Keratinocyte (primary cell): ENCODE results near the gene VEZT. TPM values are rescaled to one million over a fixed set of nuclear protein-coding genes. Genes with fewer than 3 reads are reported as not detected.

Experiments used
- DNase-seq: peaks from one replicate; pipeline ENCODE4 v3.0.0-alpha.2; 2011; ENCODE audit warnings: low read depth, missing footprints, low spot score
- FAIRE-seq: peaks from 2 replicates; lab custom pipeline; 2011; peaks lifted over from hg19 to GRCh38; lab: Jason Lieb, UNC
- H2AFZ ChIP-seq: 2 replicates; pipeline ENCODE4 v1.6.0; 2012; ENCODE audit warnings: low read length, control low read depth, inconsistent platforms; ENCODE audit not compliant: control insufficient read depth
- H3K27ac ChIP-seq: 2 replicates; pipeline ENCODE4 v1.5.1; 2011; ENCODE audit warnings: low read length; ENCODE audit not compliant: control insufficient read depth, insufficient read depth
- H3K27me3 ChIP-seq: 3 replicates; pipeline ENCODE4 v1.6.0; 2011; ENCODE audit warnings: low read length; ENCODE audit not compliant: control insufficient read depth, insufficient read depth; ENCODE audit errors: extremely low read depth
- H3K36me3 ChIP-seq, 2 experiments: 2 replicates in 1 of 2; 3 replicates in 1 of 2; pipeline ENCODE4 v1.5.1; 2011; ENCODE audit warnings: low read length in 2 of 2, mild to moderate bottlenecking in 1 of 2; ENCODE audit not compliant: control insufficient read depth in 2 of 2, insufficient read depth in 2 of 2; ENCODE audit errors: extremely low read depth in 1 of 2
- H3K4me1 ChIP-seq: 3 replicates; pipeline ENCODE4 v1.5.1; 2011; ENCODE audit warnings: low read length; ENCODE audit not compliant: control insufficient read depth, insufficient read depth; ENCODE audit errors: extremely low read depth
- H3K4me2 ChIP-seq: 3 replicates; pipeline ENCODE4 v1.6.0; 2011; ENCODE audit warnings: low read depth, low read length; ENCODE audit not compliant: control insufficient read depth, insufficient read depth; ENCODE audit errors: extremely low read depth
- H3K4me3 ChIP-seq, 3 experiments: fragments of 200-600 bp in 1 of 3; sonication (generic) in 1 of 3; 2 replicates in 2 of 3; 3 replicates in 1 of 3; pipeline ENCODE4 v1.5.1; 2011 to 2016; ENCODE audit warnings: low read length in 3 of 3, mild to moderate bottlenecking in 3 of 3, control low read depth in 2 of 3, inconsistent platforms in 1 of 3, low read depth in 1 of 3, mixed read lengths in 1 of 3, mixed run types in 1 of 3, moderate library complexity in 1 of 3; ENCODE audit not compliant: control insufficient read depth in 2 of 3, insufficient read depth in 2 of 3; ENCODE audit errors: extremely low read depth in 1 of 3
- H3K79me2 ChIP-seq: 2 replicates; pipeline ENCODE4 v1.6.0; 2012; ENCODE audit warnings: low read length; ENCODE audit not compliant: control insufficient read depth, insufficient read depth
- H3K9ac ChIP-seq: 3 replicates; pipeline ENCODE4 v1.6.0; 2011; ENCODE audit warnings: low read length; ENCODE audit not compliant: control insufficient read depth, insufficient read depth; ENCODE audit errors: extremely low read depth
- H3K9me1 ChIP-seq: 3 replicates; pipeline ENCODE4 v1.6.0; 2011; ENCODE audit warnings: low read length; ENCODE audit not compliant: control insufficient read depth, insufficient read depth; ENCODE audit errors: extremely low read depth
- H3K9me3 ChIP-seq: 2 replicates; pipeline ENCODE4 v1.5.1; 2012; ENCODE audit warnings: low read depth, low read length; ENCODE audit not compliant: control insufficient read depth
- H4K20me1 ChIP-seq: 3 replicates; pipeline ENCODE4 v1.6.0; 2011; ENCODE audit warnings: low read length; ENCODE audit not compliant: control insufficient read depth, insufficient read depth; ENCODE audit errors: extremely low read depth
- CTCF ChIP-seq, 3 experiments: IDR thresholded peaks in 1 of 3; conservative IDR thresholded peaks in 1 of 3; optimal IDR thresholded peaks in 1 of 3; 2 replicates in 2 of 3; 3 replicates in 1 of 3; pipeline versions ENCODE3 to v1.5.1; 2011; ENCODE audit warnings: low read length in 3 of 3, mild to moderate bottlenecking in 3 of 3, moderate library complexity in 2 of 3, control low read depth in 1 of 3, inconsistent platforms in 1 of 3; ENCODE audit not compliant: insufficient read depth in 2 of 3; ENCODE audit errors: extremely low read depth in 1 of 3
- EZH2 ChIP-seq: IDR thresholded peaks from one replicate; pipeline ENCODE4 v1.6.1; 2012; ENCODE audit warnings: inconsistent platforms, mild to moderate bottlenecking, low read length, moderate library complexity
- dilution Hi-C: fragments of 300-500 bp; cut with MboI; formaldehyde crosslinking; loops from one replicate; pipeline ENCODE4 v1.7.0; 2020; ENCODE audit warnings: low sequenced_read_pairs; ENCODE audit not compliant: extremely low pct_ligation_motif_present
- polyA plus RNA-seq, 5 experiments: library from polyadenylated mRNA; depleted of rRNA in 3 of 5; stranded (reverse) in 3 of 5; stranded (forward) in 1 of 5; unstranded in 1 of 5; fragments of >200 nt; gene quantifications; 1 replicate in 1 of 5; 2 replicates in 3 of 5; 3 replicates in 1 of 5; pipeline versions ENCODE4 v1.2.1 to v1.2.3, GENCODE V29; 2011 to 2012; ENCODE audit warnings: missing spikeins in 2 of 5, low read depth in 1 of 5, low replicate concordance in 1 of 5

Gene VEZT
- polyA plus RNA-seq, 1 donor (not counting 4 experiments of a cell fraction or from before 2014, with no cell fraction given), result 169 TPM

- FAIRE-seq (no peak), DNase-seq (no peak)
- peak overlapping the region; percentile 27 to 74 (median 62) for H3K4me3 ChIP-seq
- no peak overlapping the region for H2AFZ ChIP-seq
- H3K4me2 ChIP-seq, result peak overlapping the region; percentile 90
- H3K4me1 ChIP-seq, result peaks cover 81% of the 10 kb centered on the region
- no peaks in the 10 kb centered on the region for H4K20me1 ChIP-seq
- H3K9ac ChIP-seq, result peak overlapping the region; percentile 95
- H3K36me3 ChIP-seq, result peaks cover 0 to 4% of the 10 kb centered on the region in 2 experiments
- no peaks in the 10 kb centered on the region for H3K9me1 ChIP-seq
- dilution Hi-C loops, result no loop called here
- peaks cover 56% of the 10 kb centered on the region for H3K79me2 ChIP-seq
- peak overlapping the region; percentile 100 for H3K27ac ChIP-seq
- no peaks in the 10 kb centered on the region for H3K27me3 ChIP-seq
- H3K9me3 ChIP-seq, result no peaks in the 10 kb centered on the region
- TF ChIP-seq CTCF (optimal IDR thresholded peaks at IDR 0.05 in 1 of 3, IDR thresholded peaks at IDR 0.05 in 1 of 3, conservative IDR thresholded peaks at IDR 0.05 in 1 of 3; ENCODE audit: extremely low read depth in 1 of 3, insufficient read depth in 2 of 3, low read length in 3 of 3), result no peak
- no peak for TF ChIP-seq EZH2
Observed at GRCh38 chr12:95203487-95204030, 14.0 kb upstream of the VEZT start.

- no peaks in the 10 kb centered on the region for H4K20me1 ChIP-seq
- H3K79me2 ChIP-seq, result peaks cover 57% of the 10 kb centered on the region
- H3K9me1 ChIP-seq, result no peaks in the 10 kb centered on the region
- peak; percentile 83 for FAIRE-seq
- no peaks in the 10 kb centered on the region for H3K9me3 ChIP-seq
- H3K4me3 ChIP-seq, result peak overlapping the region; percentile 27 to 74 (median 62)
- dilution Hi-C loops, result no loop called here
- peak overlapping the region; percentile 90 for H3K4me2 ChIP-seq
- no peak overlapping the region for H2AFZ ChIP-seq
- H3K36me3 ChIP-seq, result peaks cover 4 to 12% of the 10 kb centered on the region in 2 experiments
- H3K4me1 ChIP-seq, result peaks cover 75% of the 10 kb centered on the region
- peak overlapping the region; percentile 100 for H3K27ac ChIP-seq
- DNase-seq, result peak; percentile 99
- TF ChIP-seq EZH2, result no peak
- TF ChIP-seq CTCF (optimal IDR thresholded peaks at IDR 0.05 in 1 of 3, IDR thresholded peaks at IDR 0.05 in 1 of 3, conservative IDR thresholded peaks at IDR 0.05 in 1 of 3; ENCODE audit: extremely low read depth in 1 of 3, insufficient read depth in 2 of 3, low read length in 3 of 3), result no peak
- H3K27me3 ChIP-seq, result no peaks in the 10 kb centered on the region
- peak overlapping the region; percentile 95 for H3K9ac ChIP-seq
Observed at GRCh38 chr12:95204141-95204866, 13.3 kb upstream of the VEZT start.
